H1 (cell line): ENCODE results near the gene ADGRV1. TPM values are rescaled to one million over a fixed set of nuclear protein-coding genes. Genes with fewer than 3 reads are reported as not detected.

Source experiments
- CTCF ChIA-PET: fragments of 300-600 bp; sonication (Branson Sonifier 250); formaldehyde crosslinking; loops from one replicate; lab custom pipeline; 2021; ENCODE audit not compliant: partially characterized antibody; lab: Charles Lee
- POLR2A ChIA-PET: fragments of 300-600 bp; sonication (Branson Sonifier 250); formaldehyde crosslinking; loops from one replicate; lab custom pipeline; 2021; ENCODE audit warnings: inconsistent platforms; ENCODE audit not compliant: partially characterized antibody; lab: Charles Lee
- DNase-seq, 2 experiments: peaks; one replicate each; pipeline versions ENCODE4 v3.0.0 to v3.0.0-alpha.2; 2010 to 2022; ENCODE audit warnings: low spot score in 2 of 2, low read depth in 1 of 2, mixed read lengths in 1 of 2
- FAIRE-seq: peaks from 2 replicates; lab custom pipeline; 2011; peaks lifted over from hg19 to GRCh38; lab: Jason Lieb, UNC
- H2AFZ ChIP-seq: 2 replicates; pipeline ENCODE4 v1.8.1; 2012; ENCODE audit warnings: low read length, inconsistent platforms
- H2AK5ac ChIP-seq: 2 replicates; pipeline ENCODE4 v1.6.1; 2013; ENCODE audit warnings: low read depth, low read length
- H2BK120ac ChIP-seq: replicated peaks from 2 replicates; pipeline ENCODE3; 2013; ENCODE audit warnings: low read depth, low read length, inconsistent platforms
- H2BK12ac ChIP-seq: 2 replicates; pipeline ENCODE4 v1.6.1; 2013; ENCODE audit warnings: low read depth, low read length
- H2BK15ac ChIP-seq: 2 replicates; pipeline ENCODE4 v1.6.1; 2013; ENCODE audit warnings: low read length
- H2BK20ac ChIP-seq: 2 replicates; pipeline ENCODE4 v1.6.1; 2013; ENCODE audit warnings: low read length
- H2BK5ac ChIP-seq: 2 replicates; pipeline ENCODE4 v1.6.1; 2013; ENCODE audit warnings: low read depth, low read length
- H3K14ac ChIP-seq: 2 replicates; pipeline ENCODE4 v1.6.1; 2013; ENCODE audit warnings: inconsistent platforms; ENCODE audit not compliant: insufficient read length
- H3K18ac ChIP-seq: 2 replicates; pipeline ENCODE4 v1.6.1; 2013; ENCODE audit warnings: low read length; ENCODE audit errors: extremely low read depth
- H3K23ac ChIP-seq: 2 replicates; pipeline ENCODE4 v1.6.1; 2013; ENCODE audit warnings: inconsistent platforms; ENCODE audit not compliant: insufficient read length
- H3K23me2 ChIP-seq: 2 replicates; pipeline ENCODE4 v1.6.1; 2013; ENCODE audit warnings: low read depth, low read length
- H3K27ac ChIP-seq: 2 replicates; pipeline ENCODE4 v1.6.1; 2011; ENCODE audit warnings: low read depth, low read length, inconsistent platforms
- H3K27me3 ChIP-seq, 4 experiments: replicated peaks in 1 of 4; 1 replicate in 1 of 4; 2 replicates in 3 of 4; pipeline versions ENCODE4 v1.6.1 to v1.8.1; 2011 to 2013; ENCODE audit warnings: low read length in 3 of 4, mild to moderate bottlenecking in 3 of 4, inconsistent platforms in 2 of 4, mixed read lengths in 2 of 4, moderate library complexity in 1 of 4; ENCODE audit not compliant: control insufficient read depth in 3 of 4, insufficient read depth in 3 of 4; ENCODE audit errors: extremely low read depth in 1 of 4
- H3K36me3 ChIP-seq, 4 experiments: 2 replicates each; pipeline versions ENCODE4 v1.6.1 to v1.8.1; 2011 to 2013; ENCODE audit warnings: mild to moderate bottlenecking in 4 of 4, low read length in 3 of 4, moderate library complexity in 2 of 4, control low read depth in 1 of 4, inconsistent platforms in 1 of 4; ENCODE audit not compliant: insufficient read depth in 4 of 4, control insufficient read depth in 2 of 4
- H3K4ac ChIP-seq: replicated peaks from 2 replicates; pipeline ENCODE3; 2013; ENCODE audit warnings: low read length, low read depth, mixed read lengths, inconsistent platforms; ENCODE audit not compliant: insufficient read length
- H3K4me1 ChIP-seq, 4 experiments: replicated peaks in 1 of 4; 1 replicate in 1 of 4; 2 replicates in 3 of 4; pipeline versions ENCODE4 v1.6.1 to v1.8.1; 2011 to 2013; ENCODE audit warnings: low read length in 3 of 4, inconsistent platforms in 2 of 4, mixed read lengths in 1 of 4; ENCODE audit not compliant: insufficient read depth in 4 of 4, control insufficient read depth in 3 of 4
- H3K4me2 ChIP-seq, 2 experiments: 2 replicates each; pipeline versions ENCODE4 v1.6.1 to v1.8.1; 2011 to 2013; ENCODE audit warnings: low read depth in 2 of 2, low read length in 2 of 2, control low read depth in 1 of 2, inconsistent platforms in 1 of 2, mild to moderate bottlenecking in 1 of 2; ENCODE audit not compliant: insufficient read depth in 1 of 2
- H3K4me3 ChIP-seq, 4 experiments: fragments of 200-600, 300-600 bp in 1 of 4; sonication (generic), shearing (Covaris generic), sonication (Bioruptor Twin) in 1 of 4; 2 replicates each; pipeline versions ENCODE4 v1.5.1 to v1.8.1; 2011 to 2016; ENCODE audit warnings: low read length in 4 of 4, low read depth in 3 of 4, control low read depth in 2 of 4, inconsistent platforms in 2 of 4, mild to moderate bottlenecking in 2 of 4, mixed read lengths in 1 of 4, moderate library complexity in 1 of 4; ENCODE audit not compliant: insufficient read depth in 2 of 4; ENCODE audit errors: extremely low read depth in 1 of 4
- H3K56ac ChIP-seq: replicated peaks from 2 replicates; pipeline ENCODE3; 2013; ENCODE audit warnings: low read depth, mild to moderate bottlenecking, mixed read lengths, low read length, inconsistent platforms; ENCODE audit not compliant: insufficient read length
- H3K79me1 ChIP-seq: 2 replicates; pipeline ENCODE4 v1.6.1; 2013; ENCODE audit warnings: low read depth, low read length, control low read depth
- H3K79me2 ChIP-seq, 2 experiments: 2 replicates each; pipeline versions ENCODE4 v1.6.1 to v1.8.1; 2012 to 2013; ENCODE audit warnings: low read length in 2 of 2, mild to moderate bottlenecking in 2 of 2, inconsistent platforms in 1 of 2; ENCODE audit not compliant: insufficient read depth in 2 of 2, control insufficient read depth in 1 of 2
- H3K9ac ChIP-seq, 4 experiments: replicated peaks in 1 of 4; 1 replicate in 1 of 4; 2 replicates in 3 of 4; pipeline versions ENCODE4 v1.6.1 to v1.8.1; 2011 to 2013; ENCODE audit warnings: low read depth in 3 of 4, low read length in 3 of 4, control low read depth in 2 of 4, mild to moderate bottlenecking in 2 of 4, moderate library complexity in 2 of 4, inconsistent platforms in 1 of 4; ENCODE audit errors: extremely low read depth in 1 of 4
- H3K9me3 ChIP-seq, 2 experiments: 2 replicates each; pipeline versions ENCODE4 v1.6.1 to v1.8.1; 2012 to 2013; ENCODE audit warnings: mild to moderate bottlenecking in 2 of 2, moderate library complexity in 2 of 2, control low read depth in 1 of 2, inconsistent platforms in 1 of 2, low read depth in 1 of 2, low read length in 1 of 2, mixed read lengths in 1 of 2; ENCODE audit not compliant: insufficient read depth in 2 of 2
- H4K20me1 ChIP-seq, 2 experiments: replicated peaks in 1 of 2; 2 replicates each; pipeline versions ENCODE3 to v1.8.1; 2011 to 2013; ENCODE audit warnings: inconsistent platforms in 2 of 2, low read length in 2 of 2, mild to moderate bottlenecking in 1 of 2; ENCODE audit not compliant: insufficient read depth in 2 of 2, control insufficient read depth in 1 of 2
- H4K5ac ChIP-seq: 2 replicates; pipeline ENCODE4 v1.6.1; 2013; ENCODE audit warnings: low read length, low read depth, mixed read lengths, inconsistent platforms; ENCODE audit not compliant: insufficient read length
- H4K8ac ChIP-seq: 2 replicates; pipeline ENCODE4 v1.8.0; 2013; ENCODE audit warnings: mild to moderate bottlenecking, moderate library complexity, low read length, inconsistent platforms; ENCODE audit not compliant: insufficient read depth; ENCODE audit errors: extremely low read depth
- H4K91ac ChIP-seq: replicated peaks from 2 replicates; pipeline ENCODE3; 2013; ENCODE audit warnings: low read length, mixed read lengths, inconsistent platforms; ENCODE audit not compliant: insufficient read length
- BACH1 ChIP-seq: IDR thresholded peaks from 2 replicates; pipeline ENCODE4 v1.6.1; 2012; ENCODE audit warnings: low read length, improper control_type of control experiment
- CHD1 ChIP-seq: IDR thresholded peaks from 2 replicates; pipeline ENCODE4 v1.6.1; 2012; ENCODE audit warnings: low read depth, low read length, improper control_type of control experiment
- CTCF ChIP-seq, 3 experiments: IDR thresholded peaks; 1 replicate in 2 of 3; 2 replicates in 1 of 3; pipeline versions ENCODE4 v1.5.1 to v1.6.1; 2011; ENCODE audit warnings: low read length in 3 of 3, mild to moderate bottlenecking in 3 of 3, inconsistent platforms in 2 of 3, low read depth in 1 of 3, moderate library complexity in 1 of 3; ENCODE audit not compliant: insufficient read depth in 1 of 3; ENCODE audit errors: control extremely low read depth in 1 of 3
- EZH2 ChIP-seq: fragments of 200-600 bp; sonication (generic); IDR thresholded peaks from 2 replicates; pipeline ENCODE4 v1.7.1; 2012; ENCODE audit warnings: low read depth, mild to moderate bottlenecking, moderate library complexity, low read length, inconsistent platforms; ENCODE audit not compliant: severe bottlenecking
- POLR2AphosphoS5 ChIP-seq: IDR thresholded peaks from 2 replicates; pipeline ENCODE4 v1.6.1; 2011; ENCODE audit warnings: low read depth, low read length
- RAD21 ChIP-seq, 2 experiments: IDR thresholded peaks in 1 of 2; conservative IDR thresholded peaks in 1 of 2; 2 replicates each; pipeline ENCODE4 v1.6.1; 2011; ENCODE audit warnings: low read depth in 2 of 2, low read length in 2 of 2, improper control_type of control experiment in 1 of 2, inconsistent platforms in 1 of 2, mild to moderate bottlenecking in 1 of 2, moderate library complexity in 1 of 2
- WGBS, 2 experiments: shearing (Covaris generic) in 1 of 2; methylation state at CpG; one replicate each; pipeline versions ENCODE4 v1.1.6 to v1.1.7; 2013 to 2015; ENCODE audit warnings: low lambda C conversion rate in 2 of 2, mixed read lengths in 2 of 2, inconsistent platforms in 1 of 2, low coverage in 1 of 2, missing lambda C conversion rate in 1 of 2; ENCODE audit not compliant: insufficient replicate concordance in 2 of 2, insufficient coverage in 1 of 2, insufficient read length in 1 of 2; ENCODE audit errors: extremely low coverage in 1 of 2, missing lambda C conversion rate in 1 of 2; 5-methylcytosine and 5-hydroxymethylcytosine counted together
- polyA plus RNA-seq, 7 experiments: library from polyadenylated mRNA; depleted of rRNA in 3 of 7; stranded (reverse) in 5 of 7; unstranded in 2 of 7; fragments of >200 nt in 5 of 7; fragments of 200-250 nt in 2 of 7; gene quantifications; 1 replicate in 5 of 7; 2 replicates in 1 of 7; 4 replicates in 1 of 7; pipeline versions ENCODE4 v1.2.1 to v1.2.3, GENCODE V29; 2011 to 2013; ENCODE audit warnings: missing spikeins in 2 of 7, mixed read lengths in 2 of 7
- total RNA-seq: library from RNA; stranded (reverse); fragmentation: NEBNext Ultra II Directional; extraction: Animal tissue kit (Norgen Biotek cat#: 25700); gene quantifications from 2 replicates; pipeline ENCODE4 v1.2.1, GENCODE V29; 2021

ADGRV1 gene
- total and polyA plus RNA-seq, 2 of the 8 experiments (the other 6 are each of a cell fraction or from before 2014, with no cell fraction given) = 53.1 to 62.2 TPM

GRCh38 chr5:90709323-90710155 is 150.9 kb downstream of the ADGRV1 start:
- TF ChIP-seq EZH2 (no peak), BACH1 (no peak), CTCF (IDR thresholded peaks at IDR 0.05; ENCODE audit: control extremely low read depth in 1 of 3, insufficient read depth in 1 of 3, low read depth in 1 of 3, low read length in 3 of 3) (peak; percentile 18 to 82 (median 75)), RAD21 (IDR thresholded peaks at IDR 0.05 in 1 of 2, conservative IDR thresholded peaks at IDR 0.05 in 1 of 2; ENCODE audit: low read depth in 2 of 2, low read length in 2 of 2) (peak; percentile 58 to 61), CHD1 (no peak), POLR2AphosphoS5 (no peak)
- ChIA-PET CTCF (interaction anchor here (0.6 to 3.6 kb wide), 25 partner anchors 9 to 93 kb away, joined by 3 to 24 read pairs (median 4); no protein-coding TSS in a partner anchor), POLR2A (no interaction called here)
- Histone ChIP-seq H2BK12ac (no peak overlapping the region), H3K23me2 (no peaks in the 10 kb centered on the region), H2BK120ac (no peak overlapping the region), H2BK20ac (no peak overlapping the region), H3K9ac (no peak overlapping the region), H3K27me3 (no peaks in the 10 kb centered on the region), H4K8ac (no peak overlapping the region), H3K79me1 (no peaks in the 10 kb centered on the region), H3K4me2 (no peak overlapping the region), H4K91ac (no peak overlapping the region), H3K23ac (no peak overlapping the region), H3K9me3 (no peaks in the 10 kb centered on the region), H3K79me2 (no peaks in the 10 kb centered on the region), H2BK15ac (no peak overlapping the region), H3K4me1 (no peaks in the 10 kb centered on the region), H2BK5ac (no peak overlapping the region), H3K27ac (no peak overlapping the region), H3K18ac (no peak overlapping the region), H2AFZ (no peak overlapping the region), H3K4me3 (no peak overlapping the region), H3K4ac (no peak overlapping the region), H3K56ac (no peak overlapping the region), H3K14ac (no peak overlapping the region), H2AK5ac (no peak overlapping the region), H4K5ac (no peak overlapping the region), H4K20me1 (peaks cover 0 to 3% of the 10 kb centered on the region in 2 experiments), H3K36me3 (peaks cover 0 to 40% (median 20%) of the 10 kb centered on the region in 4 experiments; a peak in 4 of 8 replicates)
- FAIRE-seq (peak; percentile 97), DNase-seq (peak in 1 of 2 experiments; percentile 54)
- WGBS, 2 experiments = 100% methylated on average over 1 of the region's 1 CpG; no CpG with 5 or more reads in 1 of the 2 experiments
